ENCODE results near the gene ITGAL. TPM values are rescaled to one million over a fixed set of nuclear protein-coding genes. Genes with fewer than 3 reads are reported as not detected.

The ITGAL gene
- total and polyA plus RNA-seq, 2 of the 13 experiments (the other 11 are each of a cell fraction or from before 2014, with no cell fraction given): 0.86 to 1.2 TPM

- TF ChIP-seq CEBPZ (IDR thresholded peaks at IDR 0.05; ENCODE audit: low read length): no peak
- TF ChIP-seq ZNF775 (CRISPR knock-in tag; IDR thresholded peaks at IDR 0.05; ENCODE audit: borderline replicate concordance): peak; percentile 73; the same call in 1 of the 2 replicates
- TF ChIP-seq PCBP1 (IDR thresholded peaks at IDR 0.05; ENCODE audit: borderline replicate concordance, low read depth, low read length): peak; percentile 92
- TF ChIP-seq, protein P1, sequence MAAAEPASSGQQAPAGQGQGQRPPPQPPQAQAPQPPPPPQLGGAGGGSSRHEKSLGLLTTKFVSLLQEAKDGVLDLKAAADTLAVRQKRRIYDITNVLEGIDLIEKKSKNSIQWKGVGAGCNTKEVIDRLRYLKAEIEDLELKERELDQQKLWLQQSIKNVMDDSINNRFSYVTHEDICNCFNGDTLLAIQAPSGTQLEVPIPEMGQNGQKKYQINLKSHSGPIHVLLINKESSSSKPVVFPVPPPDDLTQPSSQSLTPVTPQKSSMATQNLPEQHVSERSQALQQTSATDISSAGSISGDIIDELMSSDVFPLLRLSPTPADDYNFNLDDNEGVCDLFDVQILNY (CRISPR knock-in tag; conservative IDR thresholded peaks at IDR 0.05): no peak; the same call in 1 of the 2 replicates
- no peak; the same call in 1 of the 2 replicates for TF ChIP-seq ZNF652 (CRISPR knock-in tag; IDR thresholded peaks at IDR 0.05; ENCODE audit: borderline replicate concordance, low read depth)
- peak; percentile 76 for TF ChIP-seq DMAP1 (CRISPR knock-in tag; IDR thresholded peaks at IDR 0.05)
- peak; percentile 28; the same call in 1 of the 2 replicates for TF ChIP-seq ATF7 (IDR thresholded peaks at IDR 0.05)
- TF ChIP-seq ATF7 (CRISPR knock-in tag; IDR thresholded peaks at IDR 0.05): peak; percentile 76; the same call in 1 of the 2 replicates
- TF ChIP-seq, protein P2, sequence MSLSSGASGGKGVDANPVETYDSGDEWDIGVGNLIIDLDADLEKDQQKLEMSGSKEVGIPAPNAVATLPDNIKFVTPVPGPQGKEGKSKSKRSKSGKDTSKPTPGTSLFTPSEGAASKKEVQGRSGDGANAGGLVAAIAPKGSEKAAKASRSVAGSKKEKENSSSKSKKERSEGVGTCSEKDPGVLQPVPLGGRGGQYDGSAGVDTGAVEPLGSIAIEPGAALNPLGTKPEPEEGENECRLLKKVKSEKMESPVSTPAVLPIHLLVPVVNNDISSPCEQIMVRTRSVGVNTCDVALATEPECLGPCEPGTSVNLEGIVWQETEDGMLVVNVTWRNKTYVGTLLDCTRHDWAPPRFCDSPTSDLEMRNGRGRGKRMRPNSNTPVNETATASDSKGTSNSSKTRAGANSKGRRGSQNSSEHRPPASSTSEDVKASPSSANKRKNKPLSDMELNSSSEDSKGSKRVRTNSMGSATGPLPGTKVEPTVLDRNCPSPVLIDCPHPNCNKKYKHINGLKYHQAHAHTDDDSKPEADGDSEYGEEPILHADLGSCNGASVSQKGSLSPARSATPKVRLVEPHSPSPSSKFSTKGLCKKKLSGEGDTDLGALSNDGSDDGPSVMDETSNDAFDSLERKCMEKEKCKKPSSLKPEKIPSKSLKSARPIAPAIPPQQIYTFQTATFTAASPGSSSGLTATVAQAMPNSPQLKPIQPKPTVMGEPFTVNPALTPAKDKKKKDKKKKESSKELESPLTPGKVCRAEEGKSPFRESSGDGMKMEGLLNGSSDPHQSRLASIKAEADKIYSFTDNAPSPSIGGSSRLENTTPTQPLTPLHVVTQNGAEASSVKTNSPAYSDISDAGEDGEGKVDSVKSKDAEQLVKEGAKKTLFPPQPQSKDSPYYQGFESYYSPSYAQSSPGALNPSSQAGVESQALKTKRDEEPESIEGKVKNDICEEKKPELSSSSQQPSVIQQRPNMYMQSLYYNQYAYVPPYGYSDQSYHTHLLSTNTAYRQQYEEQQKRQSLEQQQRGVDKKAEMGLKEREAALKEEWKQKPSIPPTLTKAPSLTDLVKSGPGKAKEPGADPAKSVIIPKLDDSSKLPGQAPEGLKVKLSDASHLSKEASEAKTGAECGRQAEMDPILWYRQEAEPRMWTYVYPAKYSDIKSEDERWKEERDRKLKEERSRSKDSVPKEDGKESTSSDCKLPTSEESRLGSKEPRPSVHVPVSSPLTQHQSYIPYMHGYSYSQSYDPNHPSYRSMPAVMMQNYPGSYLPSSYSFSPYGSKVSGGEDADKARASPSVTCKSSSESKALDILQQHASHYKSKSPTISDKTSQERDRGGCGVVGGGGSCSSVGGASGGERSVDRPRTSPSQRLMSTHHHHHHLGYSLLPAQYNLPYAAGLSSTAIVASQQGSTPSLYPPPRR (CRISPR knock-in tag; IDR thresholded peaks at IDR 0.05; ENCODE audit: borderline replicate concordance): peak; percentile 56; the same call in 1 of the 2 replicates
- TF ChIP-seq ZBTB7A (CRISPR knock-in tag; IDR thresholded peaks at IDR 0.05): no peak; the same call in 1 of the 2 replicates
- TF ChIP-seq, protein P3, sequence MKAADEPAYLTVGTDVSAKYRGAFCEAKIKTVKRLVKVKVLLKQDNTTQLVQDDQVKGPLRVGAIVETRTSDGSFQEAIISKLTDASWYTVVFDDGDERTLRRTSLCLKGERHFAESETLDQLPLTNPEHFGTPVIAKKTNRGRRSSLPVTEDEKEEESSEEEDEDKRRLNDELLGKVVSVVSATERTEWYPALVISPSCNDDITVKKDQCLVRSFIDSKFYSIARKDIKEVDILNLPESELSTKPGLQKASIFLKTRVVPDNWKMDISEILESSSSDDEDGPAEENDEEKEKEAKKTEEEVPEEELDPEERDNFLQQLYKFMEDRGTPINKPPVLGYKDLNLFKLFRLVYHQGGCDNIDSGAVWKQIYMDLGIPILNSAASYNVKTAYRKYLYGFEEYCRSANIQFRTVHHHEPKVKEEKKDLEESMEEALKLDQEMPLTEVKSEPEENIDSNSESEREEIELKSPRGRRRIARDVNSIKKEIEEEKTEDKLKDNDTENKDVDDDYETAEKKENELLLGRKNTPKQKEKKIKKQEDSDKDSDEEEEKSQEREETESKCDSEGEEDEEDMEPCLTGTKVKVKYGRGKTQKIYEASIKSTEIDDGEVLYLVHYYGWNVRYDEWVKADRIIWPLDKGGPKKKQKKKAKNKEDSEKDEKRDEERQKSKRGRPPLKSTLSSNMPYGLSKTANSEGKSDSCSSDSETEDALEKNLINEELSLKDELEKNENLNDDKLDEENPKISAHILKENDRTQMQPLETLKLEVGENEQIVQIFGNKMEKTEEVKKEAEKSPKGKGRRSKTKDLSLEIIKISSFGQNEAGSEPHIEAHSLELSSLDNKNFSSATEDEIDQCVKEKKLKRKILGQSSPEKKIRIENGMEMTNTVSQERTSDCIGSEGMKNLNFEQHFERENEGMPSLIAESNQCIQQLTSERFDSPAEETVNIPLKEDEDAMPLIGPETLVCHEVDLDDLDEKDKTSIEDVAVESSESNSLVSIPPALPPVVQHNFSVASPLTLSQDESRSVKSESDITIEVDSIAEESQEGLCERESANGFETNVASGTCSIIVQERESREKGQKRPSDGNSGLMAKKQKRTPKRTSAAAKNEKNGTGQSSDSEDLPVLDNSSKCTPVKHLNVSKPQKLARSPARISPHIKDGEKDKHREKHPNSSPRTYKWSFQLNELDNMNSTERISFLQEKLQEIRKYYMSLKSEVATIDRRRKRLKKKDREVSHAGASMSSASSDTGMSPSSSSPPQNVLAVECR (CRISPR knock-in tag; IDR thresholded peaks at IDR 0.05; ENCODE audit: borderline replicate concordance): peak; percentile 88
- TF ChIP-seq, protein P4, sequence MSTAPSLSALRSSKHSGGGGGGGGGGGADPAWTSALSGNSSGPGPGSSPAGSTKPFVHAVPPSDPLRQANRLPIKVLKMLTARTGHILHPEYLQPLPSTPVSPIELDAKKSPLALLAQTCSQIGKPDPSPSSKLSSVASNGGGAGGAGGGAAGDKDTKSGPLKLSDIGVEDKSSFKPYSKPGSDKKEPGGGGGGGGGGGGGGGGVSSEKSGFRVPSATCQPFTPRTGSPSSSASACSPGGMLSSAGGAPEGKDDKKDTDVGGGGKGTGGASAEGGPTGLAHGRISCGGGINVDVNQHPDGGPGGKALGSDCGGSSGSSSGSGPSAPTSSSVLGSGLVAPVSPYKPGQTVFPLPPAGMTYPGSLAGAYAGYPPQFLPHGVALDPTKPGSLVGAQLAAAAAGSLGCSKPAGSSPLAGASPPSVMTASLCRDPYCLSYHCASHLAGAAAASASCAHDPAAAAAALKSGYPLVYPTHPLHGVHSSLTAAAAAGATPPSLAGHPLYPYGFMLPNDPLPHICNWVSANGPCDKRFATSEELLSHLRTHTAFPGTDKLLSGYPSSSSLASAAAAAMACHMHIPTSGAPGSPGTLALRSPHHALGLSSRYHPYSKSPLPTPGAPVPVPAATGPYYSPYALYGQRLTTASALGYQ (CRISPR knock-in tag; IDR thresholded peaks at IDR 0.05): no peak; the same call in 1 of the 2 replicates
Measured at GRCh38 chr16:30429678-30430427, 42.7 kb upstream of the ITGAL start, which contains the start of gene DCTPP1 (continued).
